GM12872 (cell line): ENCODE data around the gene VIT.

ENCODE experiments used
- TF ChIP-seq, protein P1 (sequence below): IDR thresholded peaks from 3 replicates; pipeline ENCODE4 v1.5.1; 2011; ENCODE audit warnings: low read depth, mild to moderate bottlenecking, low read length, moderate library complexity; ENCODE audit not compliant: insufficient read depth

The VIT gene

DNA sequence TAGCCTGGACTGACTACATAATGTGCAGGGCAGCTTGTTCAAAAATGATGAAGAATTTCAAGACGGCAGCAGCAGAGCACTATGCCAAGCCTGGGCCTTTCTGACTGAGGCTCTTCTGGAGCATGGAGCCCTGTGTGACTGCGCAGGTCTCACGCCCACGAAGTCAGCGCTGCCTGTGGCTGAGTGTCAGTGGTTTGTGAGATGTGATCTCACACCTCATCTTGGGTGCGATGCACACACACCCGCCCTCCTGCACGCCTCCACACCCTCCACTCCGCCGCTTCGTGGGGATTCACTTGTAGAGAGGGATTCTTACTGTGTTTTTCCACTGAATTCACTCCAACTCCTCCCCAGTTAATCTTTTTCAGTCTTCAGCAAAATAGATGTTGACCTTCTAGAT, 103.9 kb downstream of the VIT start:
- TF ChIP-seq, protein P1, sequence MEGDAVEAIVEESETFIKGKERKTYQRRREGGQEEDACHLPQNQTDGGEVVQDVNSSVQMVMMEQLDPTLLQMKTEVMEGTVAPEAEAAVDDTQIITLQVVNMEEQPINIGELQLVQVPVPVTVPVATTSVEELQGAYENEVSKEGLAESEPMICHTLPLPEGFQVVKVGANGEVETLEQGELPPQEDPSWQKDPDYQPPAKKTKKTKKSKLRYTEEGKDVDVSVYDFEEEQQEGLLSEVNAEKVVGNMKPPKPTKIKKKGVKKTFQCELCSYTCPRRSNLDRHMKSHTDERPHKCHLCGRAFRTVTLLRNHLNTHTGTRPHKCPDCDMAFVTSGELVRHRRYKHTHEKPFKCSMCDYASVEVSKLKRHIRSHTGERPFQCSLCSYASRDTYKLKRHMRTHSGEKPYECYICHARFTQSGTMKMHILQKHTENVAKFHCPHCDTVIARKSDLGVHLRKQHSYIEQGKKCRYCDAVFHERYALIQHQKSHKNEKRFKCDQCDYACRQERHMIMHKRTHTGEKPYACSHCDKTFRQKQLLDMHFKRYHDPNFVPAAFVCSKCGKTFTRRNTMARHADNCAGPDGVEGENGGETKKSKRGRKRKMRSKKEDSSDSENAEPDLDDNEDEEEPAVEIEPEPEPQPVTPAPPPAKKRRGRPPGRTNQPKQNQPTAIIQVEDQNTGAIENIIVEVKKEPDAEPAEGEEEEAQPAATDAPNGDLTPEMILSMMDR: no peak

DNA sequence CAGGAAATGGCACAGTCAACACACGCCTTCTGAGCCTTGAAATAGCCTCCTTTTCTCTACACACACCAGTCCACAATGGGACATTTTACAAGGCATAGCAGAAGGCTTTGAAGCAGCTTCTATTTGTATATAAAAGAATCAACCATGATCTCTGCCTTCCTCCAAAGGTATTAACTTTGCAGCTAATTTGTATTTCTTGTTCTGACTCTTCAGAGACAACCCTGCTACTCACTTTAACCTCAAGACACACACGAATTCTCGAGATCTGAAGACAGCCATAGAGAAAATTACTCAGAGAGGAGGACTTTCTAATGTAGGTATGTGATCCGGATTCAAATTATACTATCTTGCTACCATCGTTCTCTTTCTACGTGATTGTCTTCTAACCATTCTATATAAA, 104.6 kb downstream of the VIT start:
- TF ChIP-seq, protein P1: no peak

DNA sequence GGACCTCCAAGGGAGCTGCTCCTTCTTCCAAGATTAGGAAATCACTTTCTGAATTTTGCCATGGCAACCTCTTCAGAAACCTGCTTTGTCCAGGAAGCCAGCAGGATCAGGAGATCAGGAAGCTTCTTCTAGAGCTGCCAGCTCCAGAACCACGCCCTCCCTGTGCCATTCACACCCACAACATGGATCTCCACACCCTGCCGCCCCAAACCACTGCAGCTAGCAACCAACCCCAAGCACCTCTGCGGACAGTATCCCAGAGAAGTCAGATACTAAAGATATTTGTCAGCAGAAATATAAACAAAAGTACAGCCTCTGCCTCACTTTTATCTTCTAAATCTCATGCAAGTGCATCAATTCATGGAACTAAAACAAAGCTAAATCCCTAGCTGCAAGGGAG, 106.4 kb downstream of the VIT start:
- TF ChIP-seq, protein P1: no peak

DNA sequence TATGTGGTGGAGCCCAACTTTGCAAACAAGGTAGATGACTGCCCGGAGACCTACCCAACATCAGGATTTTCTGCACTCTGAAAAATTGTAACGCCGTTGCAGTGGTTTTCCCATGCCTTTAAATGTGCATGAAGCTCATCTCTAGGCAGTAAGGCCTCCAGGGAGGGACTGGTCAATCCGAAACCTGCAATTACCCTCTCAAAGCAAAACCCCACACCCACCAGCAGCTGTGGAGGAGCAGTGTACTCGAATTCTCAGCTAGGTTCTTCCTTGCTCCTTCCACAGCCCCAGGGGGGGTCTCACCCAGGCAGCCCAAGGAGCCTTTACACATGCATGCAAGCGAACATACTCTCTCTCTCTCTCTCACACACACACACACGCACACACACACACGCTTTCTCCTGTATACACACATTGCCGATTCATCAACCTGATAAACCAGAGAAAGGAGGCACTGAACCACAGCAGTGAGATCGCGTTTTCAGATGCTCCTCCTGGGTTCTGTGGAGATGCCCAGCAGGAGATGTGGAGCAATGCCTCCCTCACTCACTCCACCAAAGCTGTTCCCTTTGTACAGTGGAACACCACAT, 109.2 kb downstream of the VIT start:
- TF ChIP-seq, protein P1: no peak

DNA sequence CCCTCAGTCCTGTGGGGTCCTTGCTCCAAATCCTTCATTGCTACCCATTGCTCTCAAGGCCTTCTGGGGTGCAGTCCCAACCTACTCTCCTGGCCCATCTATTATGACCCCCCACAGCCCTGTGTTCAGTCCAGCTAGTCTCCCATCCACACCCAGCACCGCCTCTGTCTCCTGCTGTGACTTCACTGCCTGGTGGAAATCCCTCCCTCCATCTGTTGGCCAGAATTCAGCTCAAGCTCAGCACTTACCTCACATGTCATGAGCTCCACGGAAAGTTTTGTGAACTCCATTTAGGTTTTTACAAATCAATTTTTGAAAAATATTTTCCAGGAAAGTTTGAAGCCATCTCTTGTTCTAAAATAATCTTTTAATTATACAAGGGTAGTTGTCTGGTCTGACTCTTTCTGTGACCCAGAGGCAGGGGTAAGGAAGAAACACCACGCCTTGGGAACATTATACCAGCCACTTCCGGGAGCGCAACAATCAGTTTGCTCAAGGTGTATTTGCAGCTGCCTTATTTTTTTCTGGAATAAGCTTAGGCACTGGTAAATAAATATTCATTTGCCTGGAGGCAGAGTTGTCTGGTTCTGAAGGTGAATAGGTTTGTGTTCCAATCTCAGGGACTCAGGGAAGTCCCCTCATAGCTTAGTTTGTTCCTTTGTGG, 110.8 kb downstream of the VIT start:
- TF ChIP-seq, protein P1: no peak

DNA sequence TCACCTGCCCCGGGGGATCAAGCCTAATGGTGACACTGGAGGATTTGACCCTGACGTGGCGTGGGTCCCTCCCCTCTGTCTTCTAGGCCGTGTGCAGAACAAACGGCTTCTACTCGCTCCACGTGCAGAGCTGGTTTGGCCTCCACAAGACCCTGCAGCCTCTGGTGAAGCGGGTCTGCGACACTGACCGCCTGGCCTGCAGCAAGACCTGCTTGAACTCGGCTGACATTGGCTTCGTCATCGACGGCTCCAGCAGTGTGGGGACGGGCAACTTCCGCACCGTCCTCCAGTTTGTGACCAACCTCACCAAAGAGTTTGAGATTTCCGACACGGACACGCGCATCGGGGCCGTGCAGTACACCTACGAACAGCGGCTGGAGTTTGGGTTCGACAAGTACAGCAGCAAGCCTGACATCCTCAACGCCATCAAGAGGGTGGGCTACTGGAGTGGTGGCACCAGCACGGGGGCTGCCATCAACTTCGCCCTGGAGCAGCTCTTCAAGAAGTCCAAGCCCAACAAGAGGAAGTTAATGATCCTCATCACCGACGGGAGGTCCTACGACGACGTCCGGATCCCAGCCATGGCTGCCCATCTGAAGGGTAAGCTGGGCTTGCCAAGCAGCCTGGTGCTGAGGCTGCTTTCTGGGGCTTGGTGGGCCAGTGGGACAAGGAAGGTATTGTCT, 112.0 kb downstream of the VIT start:
- TF ChIP-seq, protein P1: no peak

DNA sequence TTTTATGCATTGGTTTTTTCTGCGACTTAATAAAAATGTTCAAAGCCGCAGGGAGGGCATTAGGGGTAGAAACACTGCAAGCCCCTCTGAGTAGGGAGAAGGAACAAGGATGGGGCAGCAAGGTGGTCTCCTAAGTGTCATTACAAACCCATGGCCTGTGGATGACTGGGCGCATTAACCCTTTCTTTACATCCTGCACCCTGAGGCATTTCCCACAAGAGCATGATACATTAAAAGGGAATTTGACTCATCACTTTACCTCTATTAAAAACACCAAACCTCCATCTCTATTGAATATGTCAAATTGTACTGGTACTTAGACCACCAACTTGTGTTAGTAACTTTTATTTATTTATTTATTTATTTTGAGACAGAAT, 112.5 kb downstream of the VIT start:
- TF ChIP-seq, protein P1: no peak
